Thymus (tissue), 14 donors: Measurements from ENCODE around the gene ARHGAP31. TPM values are rescaled to one million over a fixed set of nuclear protein-coding genes. Genes with fewer than 3 reads are reported as not detected.

Experiments
- DNase-seq, 9 donors: peaks; one replicate each; pipeline ENCODE4 v3.0.0-alpha.2; 2013; ENCODE audit warnings: low spot score in 9 of 9, low read depth in 6 of 9, missing footprints in 1 of 9
- H3K27ac ChIP-seq, 2 donors: one replicate each; pipeline ENCODE4 v1.5.1; 2013; ENCODE audit warnings: control low read depth in 1 of 2, low read depth in 1 of 2, low read length in 1 of 2, mild to moderate bottlenecking in 1 of 2, moderate library complexity in 1 of 2
- H3K27me3 ChIP-seq, 2 donors: one replicate each; pipeline ENCODE4 v1.5.1; 2013; ENCODE audit warnings: low read length in 1 of 2; ENCODE audit not compliant: control insufficient read depth in 2 of 2, insufficient read depth in 1 of 2
- H3K36me3 ChIP-seq, 2 donors: one replicate each; pipeline ENCODE4 v1.5.1; 2013; ENCODE audit warnings: low read length in 1 of 2, mild to moderate bottlenecking in 1 of 2, moderate library complexity in 1 of 2; ENCODE audit not compliant: control insufficient read depth in 2 of 2, insufficient read depth in 2 of 2
- H3K4me1 ChIP-seq, 2 donors: one replicate each; pipeline ENCODE4 v1.5.1; 2013; ENCODE audit warnings: low read length in 2 of 2; ENCODE audit not compliant: control insufficient read depth in 2 of 2, insufficient read depth in 2 of 2
- H3K4me3 ChIP-seq, 2 donors: one replicate each; pipeline ENCODE4 v1.5.1; 2013; ENCODE audit warnings: low read length in 2 of 2, control low read depth in 1 of 2, mild to moderate bottlenecking in 1 of 2
- H3K9me3 ChIP-seq, 2 donors: one replicate each; pipeline ENCODE4 v1.5.1; 2013; ENCODE audit warnings: low read length in 1 of 2, mild to moderate bottlenecking in 1 of 2; ENCODE audit not compliant: control insufficient read depth in 2 of 2, insufficient read depth in 1 of 2
- WGBS: extraction: QIAGEN DNeasy Blood & Tissue Kit; methylation state at CpG from one replicate; pipeline ENCODE4 v1.1.7; 2013; 5-methylcytosine and 5-hydroxymethylcytosine counted together
- long read RNA-seq, 10 donors: transcript quantifications; one replicate each; lab custom pipeline, GENCODE V29; 2026
- polyA plus RNA-seq: library from polyadenylated mRNA; stranded (reverse); fragments of 200-250 nt; gene quantifications from one replicate; pipeline ENCODE4 v1.2.3, GENCODE V29; 2013
- total RNA-seq: library from RNA; stranded (reverse); fragments of 120-200 nt; gene quantifications from one replicate; pipeline ENCODE4 v1.2.4, GENCODE V29; 2013
- donor health status: healthy.

The ARHGAP31 gene
- total RNA-seq, result 8.2 TPM
- 3.5 TPM for polyA plus RNA-seq
- long read RNA-seq, donor 1, result 0 reads
- long read RNA-seq, donor 2, full-length matches to known transcripts, result 5 of 12 reads
- long read RNA-seq, donor 2, partial matches to known transcripts, result 7 of 12 reads
- long read RNA-seq, donor 2, other reads (novel, unspliced or antisense), result 0 of 12 reads
- long read RNA-seq, donor 3, full-length matches to known transcripts, result 2 of 2 reads
- long read RNA-seq, donor 3, partial matches to known transcripts, result 0 of 2 reads
- long read RNA-seq, donor 3, other reads (novel, unspliced or antisense), result 0 of 2 reads
- long read RNA-seq, donor 4, full-length matches to known transcripts, result 3 of 3 reads
- long read RNA-seq, donor 4, partial matches to known transcripts, result 0 of 3 reads
- long read RNA-seq, donor 4, other reads (novel, unspliced or antisense), result 0 of 3 reads
- long read RNA-seq, donor 5, full-length matches to known transcripts, result 1 of 7 reads
- long read RNA-seq, donor 5, partial matches to known transcripts, result 6 of 7 reads
- long read RNA-seq, donor 5, other reads (novel, unspliced or antisense), result 0 of 7 reads
- long read RNA-seq, donor 6, full-length matches to known transcripts, result 1 of 1 reads
- long read RNA-seq, donor 6, partial matches to known transcripts, result 0 of 1 reads
- long read RNA-seq, donor 6, other reads (novel, unspliced or antisense), result 0 of 1 reads
- long read RNA-seq, donor 7, result 0 reads
- long read RNA-seq, donor 8, full-length matches to known transcripts, result 1 of 1 reads
- long read RNA-seq, donor 8, partial matches to known transcripts, result 0 of 1 reads
- long read RNA-seq, donor 8, other reads (novel, unspliced or antisense), result 0 of 1 reads
- long read RNA-seq, donor 9, full-length matches to known transcripts, result 1 of 6 reads
- long read RNA-seq, donor 9, partial matches to known transcripts, result 5 of 6 reads
- long read RNA-seq, donor 9, other reads (novel, unspliced or antisense), result 0 of 6 reads
- long read RNA-seq, donor 10, result 0 reads

- H3K27ac ChIP-seq, result peak within 1 kb of the TSS; percentile 87 to 92
- DNase-seq, result peak in 6 of 9 donors; percentile 65 to 87 (median 74)
- peak within 1 kb of the TSS; percentile 61 to 68 for H3K4me3 ChIP-seq
- H3K27me3 ChIP-seq, result no peaks in the 10 kb centered on the region
- peaks cover 0 to under 1% of the 10 kb centered on the region in 2 donors for H3K9me3 ChIP-seq
- H3K4me1 ChIP-seq, result peaks cover 37 to 71% of the 10 kb centered on the region in 2 donors
- under 1% methylated on average over 55 of the region's 55 CpGs for WGBS
- H3K36me3 ChIP-seq, result peaks cover 0 to 2% of the 10 kb centered on the region in 2 donors
Measured at GRCh38 chr3:119293871-119294695, at the start of gene ARHGAP31. Gene ARHGAP31, plus strand, starts transcription at chr3:119294383. Its CDS starts 522 bp downstream, at chr3:119294905.

- Histone ChIP-seq H3K27me3 (no peaks in the 10 kb centered on the region), H3K4me1 (peaks cover 3 to 6% of the 10 kb centered on the region in 2 donors), H3K4me3 (no peak overlapping the region), H3K27ac (no peak overlapping the region), H3K9me3 (no peaks in the 10 kb centered on the region), H3K36me3 (no peaks in the 10 kb centered on the region)
- 97% methylated on average over 2 of the region's 2 CpGs for WGBS
- DNase-seq, result no peak
Measured at GRCh38 chr3:119245778-119246177, 48.4 kb upstream of the ARHGAP31 start.

DNA sequence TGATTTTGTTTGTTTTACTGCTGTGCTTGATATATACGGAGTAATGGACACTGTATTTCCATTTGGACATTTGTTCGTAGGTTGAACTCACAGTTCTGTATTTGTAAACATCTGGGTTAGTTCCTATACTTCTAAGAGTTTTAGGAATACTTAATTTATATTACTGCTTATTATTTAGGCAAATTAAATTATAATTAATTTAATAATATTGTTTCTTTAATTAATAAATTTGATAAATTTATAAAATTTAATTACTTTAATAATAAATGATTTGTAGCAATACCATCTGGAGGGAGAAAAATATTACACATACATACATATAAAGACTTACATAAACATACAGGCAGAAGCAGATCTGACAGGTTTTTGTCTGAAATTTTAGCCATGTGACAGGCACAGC, 39.0 kb upstream of the ARHGAP31 start:
- DNase-seq, result no peak
- 98% methylated on average over 2 of the region's 2 CpGs for WGBS
- no peak overlapping the region for H3K27ac ChIP-seq

GRCh38 chr3:119257111-119257510, 37.1 kb upstream of the ARHGAP31 start:
- Histone ChIP-seq H3K27ac (no peak overlapping the region), H3K4me1 (peaks cover 0 to 3% of the 10 kb centered on the region in 2 donors), H3K9me3 (no peaks in the 10 kb centered on the region), H3K36me3 (no peaks in the 10 kb centered on the region), H3K27me3 (no peaks in the 10 kb centered on the region), H3K4me3 (no peak overlapping the region)
- no peak for DNase-seq
- 98% methylated on average over 2 of the region's 2 CpGs for WGBS

More for the DNA sequence above, 39.0 kb upstream of the ARHGAP31 start:
- Histone ChIP-seq H3K9me3 (no peaks in the 10 kb centered on the region), H3K27me3 (no peaks in the 10 kb centered on the region), H3K4me1 (no peaks in the 10 kb centered on the region), H3K4me3 (no peak overlapping the region), H3K36me3 (no peaks in the 10 kb centered on the region)

GRCh38 chr3:119257654-119258410, 36.4 kb upstream of the ARHGAP31 start:
- Histone ChIP-seq H3K36me3 (no peaks in the 10 kb centered on the region), H3K4me3 (no peak overlapping the region)
- DNase-seq, result no peak

DNA sequence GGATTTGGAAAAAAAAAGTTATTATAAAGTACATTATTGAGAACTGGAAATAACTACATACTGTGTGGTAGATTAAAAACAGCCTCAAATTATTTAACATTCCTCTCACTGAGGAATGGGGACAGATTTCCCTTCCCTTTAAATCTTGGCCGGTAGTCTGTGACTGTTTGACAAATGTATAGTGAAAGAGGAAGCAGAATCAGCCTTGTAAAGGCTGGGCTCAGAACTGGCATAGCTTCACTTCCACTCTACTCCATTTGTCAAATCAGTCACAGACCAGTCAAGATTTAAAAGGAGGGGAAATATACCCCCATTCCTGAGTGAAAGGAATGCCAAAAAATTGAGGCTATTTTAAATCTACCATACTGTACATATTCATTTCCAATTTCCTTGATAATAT, 35.3 kb upstream of the ARHGAP31 start:
- H3K4me1 ChIP-seq, result peaks cover 0 to 3% of the 10 kb centered on the region in 2 donors
- no peaks in the 10 kb centered on the region for H3K27me3 ChIP-seq
- DNase-seq, result peak in 1 of 9 donors; percentile 31
- WGBS, result 10% methylated on average over 1 of the region's 1 CpG
- no peaks in the 10 kb centered on the region for H3K9me3 ChIP-seq
- no peak overlapping the region for H3K27ac ChIP-seq
- H3K36me3 ChIP-seq, result no peaks in the 10 kb centered on the region
- H3K4me3 ChIP-seq, result no peak overlapping the region

More at GRCh38 chr3:119257654-119258410, 36.4 kb upstream of the ARHGAP31 start:
- WGBS, result 93% methylated on average over 8 of the region's 8 CpGs
- Histone ChIP-seq H3K9me3 (no peaks in the 10 kb centered on the region), H3K27ac (no peak overlapping the region), H3K4me1 (peaks cover 0 to 3% of the 10 kb centered on the region in 2 donors), H3K27me3 (no peaks in the 10 kb centered on the region)

GRCh38 chr3:119259821-119260220, 34.4 kb upstream of the ARHGAP31 start:
- DNase-seq, result no peak
- 97% methylated on average over 4 of the region's 4 CpGs for WGBS
- no peak overlapping the region for H3K4me3 ChIP-seq
- H3K27me3 ChIP-seq, result no peaks in the 10 kb centered on the region
- H3K9me3 ChIP-seq, result no peaks in the 10 kb centered on the region
- no peak overlapping the region for H3K27ac ChIP-seq
- peaks cover 0 to 3% of the 10 kb centered on the region in 2 donors for H3K4me1 ChIP-seq
- no peaks in the 10 kb centered on the region for H3K36me3 ChIP-seq

GRCh38 chr3:119261055-119261454, 33.1 kb upstream of the ARHGAP31 start:
- Histone ChIP-seq H3K27me3 (no peaks in the 10 kb centered on the region), H3K4me3 (no peak overlapping the region), H3K27ac (no peak overlapping the region), H3K36me3 (no peaks in the 10 kb centered on the region), H3K9me3 (no peaks in the 10 kb centered on the region), H3K4me1 (peaks cover 0 to 3% of the 10 kb centered on the region in 2 donors)
- no peak for DNase-seq
- WGBS, result 76% methylated on average over 6 of the region's 6 CpGs
